Measurements from ENCODE around the gene GMIP. TPM values are rescaled to one million over a fixed set of nuclear protein-coding genes. Genes with fewer than 3 reads are reported as not detected.

The GMIP gene
- total RNA-seq, 2 experiments from 2014 or later, result 30.1 to 48.7 TPM

DNA sequence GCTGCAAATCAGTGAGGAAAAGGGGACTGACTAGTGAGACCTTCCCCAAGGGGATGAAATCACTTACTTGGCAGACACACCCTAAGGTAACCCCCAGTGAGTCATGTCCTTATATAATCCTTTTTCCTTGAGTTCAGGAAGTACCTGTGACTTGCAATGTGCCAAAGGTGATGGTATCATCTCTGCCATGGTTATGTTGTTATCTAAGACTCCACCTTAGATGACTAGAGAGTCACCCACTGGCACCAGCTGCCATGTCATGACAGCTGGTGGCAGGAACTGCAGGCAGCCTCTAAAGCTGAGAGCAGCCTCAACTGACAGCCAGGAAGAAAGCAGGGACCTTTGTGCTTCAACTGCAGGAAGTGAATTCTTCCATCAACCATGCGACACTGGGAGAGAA, 37.4 kb downstream of the GMIP start:
- no peak overlapping the region for H3K27ac ChIP-seq (ENCODE audit: low read depth, low read length, poor library complexity, severe bottlenecking)
- intact Hi-C loops (cut with micrococcal nuclease; ENCODE audit: unreplicated experiment), result no loop called here
- H4K20me1 ChIP-seq (ENCODE audit: insufficient read depth, low read length), result no peaks in the 10 kb centered on the region
- no peak overlapping the region for H3K4me2 ChIP-seq (ENCODE audit: low read length)
- TF ChIP-seq, protein P1, sequence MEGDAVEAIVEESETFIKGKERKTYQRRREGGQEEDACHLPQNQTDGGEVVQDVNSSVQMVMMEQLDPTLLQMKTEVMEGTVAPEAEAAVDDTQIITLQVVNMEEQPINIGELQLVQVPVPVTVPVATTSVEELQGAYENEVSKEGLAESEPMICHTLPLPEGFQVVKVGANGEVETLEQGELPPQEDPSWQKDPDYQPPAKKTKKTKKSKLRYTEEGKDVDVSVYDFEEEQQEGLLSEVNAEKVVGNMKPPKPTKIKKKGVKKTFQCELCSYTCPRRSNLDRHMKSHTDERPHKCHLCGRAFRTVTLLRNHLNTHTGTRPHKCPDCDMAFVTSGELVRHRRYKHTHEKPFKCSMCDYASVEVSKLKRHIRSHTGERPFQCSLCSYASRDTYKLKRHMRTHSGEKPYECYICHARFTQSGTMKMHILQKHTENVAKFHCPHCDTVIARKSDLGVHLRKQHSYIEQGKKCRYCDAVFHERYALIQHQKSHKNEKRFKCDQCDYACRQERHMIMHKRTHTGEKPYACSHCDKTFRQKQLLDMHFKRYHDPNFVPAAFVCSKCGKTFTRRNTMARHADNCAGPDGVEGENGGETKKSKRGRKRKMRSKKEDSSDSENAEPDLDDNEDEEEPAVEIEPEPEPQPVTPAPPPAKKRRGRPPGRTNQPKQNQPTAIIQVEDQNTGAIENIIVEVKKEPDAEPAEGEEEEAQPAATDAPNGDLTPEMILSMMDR (conservative IDR thresholded peaks at IDR 0.05; ENCODE audit: low read length), result no peak
- H3K4me3 ChIP-seq (ENCODE audit: low read depth, low read length, poor library complexity, severe bottlenecking), result no peak overlapping the region
- BruUV-seq (replicated peaks), result no TSS peak
- peaks cover 3% of the 10 kb centered on the region for H3K4me1 ChIP-seq (ENCODE audit: insufficient read depth, low read length, poor library complexity, severe bottlenecking)
- H3K9me2 ChIP-seq (ENCODE audit: insufficient read depth, low read length), result no peaks in the 10 kb centered on the region
- ChIA-PET CTCF (ENCODE audit: unreplicated experiment) (no interaction called here), POLR2A (no interaction called here)
- H2AFZ ChIP-seq (ENCODE audit: low read length), result no peak overlapping the region
- H3K36me3 ChIP-seq (ENCODE audit: insufficient read depth, low read length), result no peaks in the 10 kb centered on the region
- no peak for DNase-seq (ENCODE audit: low spot score)
- no peaks in the 10 kb centered on the region for H3K79me2 ChIP-seq (ENCODE audit: insufficient read depth, low read depth, low read length)
- no peaks in the 10 kb centered on the region for H3K9me3 ChIP-seq (ENCODE audit: low read length)

GRCh38 chr19:19602713-19603324, 40.6 kb downstream of the GMIP start:
- no peak overlapping the region for H3K27ac ChIP-seq (ENCODE audit: low read depth, low read length, poor library complexity, severe bottlenecking)
- H3K9me3 ChIP-seq (ENCODE audit: low read length), result no peaks in the 10 kb centered on the region
- no peaks in the 10 kb centered on the region for H3K9me2 ChIP-seq (ENCODE audit: insufficient read depth, low read length)
- H3K36me3 ChIP-seq (ENCODE audit: insufficient read depth, low read length), result no peaks in the 10 kb centered on the region
- H4K20me1 ChIP-seq (ENCODE audit: insufficient read depth, low read length), result no peaks in the 10 kb centered on the region
- H2AFZ ChIP-seq (ENCODE audit: low read length), result no peak overlapping the region
- H3K4me1 ChIP-seq (ENCODE audit: insufficient read depth, low read length, poor library complexity, severe bottlenecking), result peaks cover 15% of the 10 kb centered on the region
- H3K4me2 ChIP-seq (ENCODE audit: low read length), result no peak overlapping the region
- TF ChIP-seq, protein P1 (conservative IDR thresholded peaks at IDR 0.05; ENCODE audit: low read length), result no peak
- no peak for TF ChIP-seq EZH2phosphoT487 (IDR thresholded peaks at IDR 0.05; ENCODE audit: borderline replicate concordance, low read depth, low read length)
- BruUV-seq (replicated peaks), result no TSS peak
- no peak overlapping the region for H3K4me3 ChIP-seq (ENCODE audit: low read depth, low read length, poor library complexity, severe bottlenecking)
- intact Hi-C loops (cut with micrococcal nuclease; ENCODE audit: unreplicated experiment), result no loop called here
- H3K79me2 ChIP-seq (ENCODE audit: insufficient read depth, low read depth, low read length), result no peaks in the 10 kb centered on the region
- DNase-seq (ENCODE audit: low spot score), result no peak
- CTCF ChIA-PET (ENCODE audit: unreplicated experiment), result no interaction called here
- POLR2A ChIA-PET, result no interaction called here

DNA sequence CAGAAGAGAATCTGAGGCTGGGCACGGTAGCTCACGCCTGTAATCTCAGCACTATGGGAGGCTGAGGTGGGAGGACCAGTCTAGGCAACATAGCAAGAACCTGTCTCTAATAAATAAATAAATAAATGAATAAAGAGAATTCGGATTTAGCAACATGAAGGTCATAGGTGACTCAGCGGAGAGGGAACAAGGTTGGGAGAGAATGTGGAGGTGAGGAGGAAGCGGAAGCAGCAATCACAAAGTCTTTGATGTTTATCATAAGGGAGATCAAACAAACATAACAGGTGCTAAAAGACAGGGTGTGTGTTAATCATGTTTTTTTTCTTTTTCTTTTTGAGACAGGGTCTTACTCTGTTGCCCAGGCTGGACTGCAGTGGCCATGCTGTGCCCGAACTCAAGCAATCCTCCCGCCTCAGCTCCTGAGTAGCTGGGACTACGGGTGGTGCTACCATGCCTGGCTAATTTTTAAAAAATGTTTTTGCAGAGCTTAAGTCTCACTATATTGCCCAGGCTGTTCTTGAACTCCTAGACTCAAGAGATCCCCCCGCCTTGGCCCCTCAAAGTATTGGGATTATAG, 41.2 kb downstream of the GMIP start:
- Histone ChIP-seq H3K9me2 (ENCODE audit: insufficient read depth, low read length) (no peaks in the 10 kb centered on the region), H2AFZ (ENCODE audit: low read length) (no peak overlapping the region), H4K20me1 (ENCODE audit: insufficient read depth, low read length) (no peaks in the 10 kb centered on the region), H3K9me3 (ENCODE audit: low read length) (no peaks in the 10 kb centered on the region), H3K79me2 (ENCODE audit: insufficient read depth, low read depth, low read length) (no peaks in the 10 kb centered on the region), H3K4me2 (ENCODE audit: low read length) (no peak overlapping the region), H3K4me1 (ENCODE audit: insufficient read depth, low read length, poor library complexity, severe bottlenecking) (peaks cover 21% of the 10 kb centered on the region), H3K4me3 (ENCODE audit: low read depth, low read length, poor library complexity, severe bottlenecking) (no peak overlapping the region), H3K27ac (ENCODE audit: low read depth, low read length, poor library complexity, severe bottlenecking) (no peak overlapping the region), H3K36me3 (ENCODE audit: insufficient read depth, low read length) (no peaks in the 10 kb centered on the region)
- no peak for TF ChIP-seq EZH2phosphoT487 (IDR thresholded peaks at IDR 0.05; ENCODE audit: borderline replicate concordance, low read depth, low read length)
- intact Hi-C loops (cut with micrococcal nuclease; ENCODE audit: unreplicated experiment), result no loop called here
- ChIA-PET POLR2A (interaction anchor here (0.6 kb wide), 1 partner anchor 289 kb away, joined by 4 read pairs; no protein-coding TSS in a partner anchor), CTCF (ENCODE audit: unreplicated experiment) (no interaction called here)
- BruUV-seq (replicated peaks), result no TSS peak
- no peak for DNase-seq (ENCODE audit: low spot score)

Data from OCI-LY7 (cell line).